AG09319 (cell line): ENCODE measurements around the gene C7.

Experiments
- DNase-seq: peaks from one replicate; pipeline ENCODE4 v3.0.0-alpha.2; 2010; ENCODE audit warnings: low read depth; ENCODE audit errors: extremely low read depth
- CTCF ChIP-seq: IDR thresholded peaks from 2 replicates; pipeline ENCODE4 v1.5.1; 2011; ENCODE audit warnings: low read depth, mild to moderate bottlenecking, inconsistent platforms, low read length, moderate library complexity

Gene C7

GRCh38 chr5:40928886-40929448 is 19.7 kb downstream of the C7 start:
- TF ChIP-seq CTCF, result no peak
- DNase-seq, result no peak

- TF ChIP-seq CTCF, result no peak
- no peak for DNase-seq
These were observed 23.5 kb downstream of the C7 start for GRCh38 chr5:40932766-40933165.

- DNase-seq, result no peak
- no peak for TF ChIP-seq CTCF
These were observed 27.8 kb downstream of the C7 start for GRCh38 chr5:40937075-40937474.

- TF ChIP-seq CTCF, result no peak
- no peak for DNase-seq
These were observed 30.5 kb downstream of the C7 start for GRCh38 chr5:40939753-40940152.

- TF ChIP-seq CTCF, result no peak
- no peak for DNase-seq
These were observed 35.8 kb downstream of the C7 start for GRCh38 chr5:40945111-40945510.

- TF ChIP-seq CTCF, result no peak
- DNase-seq, result no peak
These were observed 46.0 kb downstream of the C7 start for GRCh38 chr5:40955313-40955712.

- no peak for DNase-seq
- TF ChIP-seq CTCF, result no peak
These were observed 47.8 kb downstream of the C7 start for GRCh38 chr5:40957048-40957447.
